T-helper 9 cell (primary cell): ENCODE results near the gene FGD1.
A peak's percentile ranks its signal among the peaks of the same experiment; 100 is the strongest.
"Not testable (repeated sequence)": the region's sequence is repeated elsewhere in the genome, so short reads cannot be mapped to it uniquely, and the experiment has no call there.

Experiments
- DNase-seq: peaks from one replicate; pipeline ENCODE4 v3.0.0-alpha.2; 2020
- total RNA-seq, 2 donors: gene quantifications; one replicate each; lab custom pipeline; 2026; lab: John Stamatoyannopoulos, UW

FGD1 gene
- 0 to 0.21 reads per million in 2 donors for total RNA-seq

DNA sequence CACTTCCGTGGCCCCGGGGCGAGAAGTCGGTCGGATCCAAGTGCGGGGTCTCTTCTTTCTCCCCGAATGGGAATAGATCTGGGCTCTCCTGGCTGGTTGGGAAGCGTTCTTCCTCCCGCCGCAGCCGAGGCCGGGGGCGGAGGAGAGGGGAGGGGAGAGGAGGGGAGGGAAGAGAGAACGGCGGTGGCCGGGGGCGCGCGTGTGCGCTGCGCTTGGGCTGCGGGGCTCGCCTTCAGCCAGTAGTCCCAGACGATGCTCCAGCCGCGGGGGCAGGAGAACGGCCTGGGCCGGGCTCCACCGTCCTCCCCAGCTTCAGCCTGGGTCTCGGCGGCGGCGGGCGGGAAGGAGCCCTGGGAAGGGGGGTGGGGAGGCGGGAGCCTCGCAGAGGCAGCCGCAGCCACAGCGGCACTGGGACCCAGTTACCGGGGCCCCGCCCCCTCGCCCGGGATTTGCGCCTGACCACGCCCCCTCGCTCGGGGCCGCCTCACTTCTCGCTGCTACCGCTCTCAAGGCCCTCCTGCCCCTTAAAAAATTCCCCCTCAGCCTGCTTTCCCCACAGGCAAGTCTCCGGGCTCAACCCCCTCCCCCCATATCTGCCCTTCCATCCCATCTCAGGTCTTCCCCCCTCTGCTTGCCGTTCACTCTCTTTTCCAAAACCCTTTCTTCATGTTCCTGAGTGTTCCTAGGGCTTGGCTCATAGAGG lies at the start of gene FGD1:
FGD1 (minus strand) TSS at position 421 of the 703 bp plus-strand sequence. CDS start 802 bp downstream, outside the sequence.
- peak; percentile 7 for DNase-seq

DNA sequence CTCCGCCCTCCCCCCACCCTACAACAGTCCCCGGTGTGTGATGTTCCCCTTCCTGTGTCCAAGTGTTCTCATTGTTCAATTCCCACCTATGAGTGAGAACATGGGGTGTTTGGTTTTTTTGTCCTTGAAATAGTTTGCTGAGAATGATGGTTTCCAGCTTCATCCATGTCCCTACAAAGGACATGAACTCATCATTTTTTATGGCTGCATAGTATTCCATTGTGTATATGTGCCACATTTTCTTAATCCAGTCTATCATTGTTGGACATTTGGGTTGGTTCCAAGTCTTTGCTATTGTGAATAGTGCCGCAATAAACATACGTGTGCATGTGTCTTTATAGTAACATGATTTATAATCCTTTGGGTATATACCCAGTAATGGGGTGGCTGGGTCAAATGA lies 46.2 kb upstream of the FGD1 start:
- DNase-seq: not testable (repeated sequence)

DNA sequence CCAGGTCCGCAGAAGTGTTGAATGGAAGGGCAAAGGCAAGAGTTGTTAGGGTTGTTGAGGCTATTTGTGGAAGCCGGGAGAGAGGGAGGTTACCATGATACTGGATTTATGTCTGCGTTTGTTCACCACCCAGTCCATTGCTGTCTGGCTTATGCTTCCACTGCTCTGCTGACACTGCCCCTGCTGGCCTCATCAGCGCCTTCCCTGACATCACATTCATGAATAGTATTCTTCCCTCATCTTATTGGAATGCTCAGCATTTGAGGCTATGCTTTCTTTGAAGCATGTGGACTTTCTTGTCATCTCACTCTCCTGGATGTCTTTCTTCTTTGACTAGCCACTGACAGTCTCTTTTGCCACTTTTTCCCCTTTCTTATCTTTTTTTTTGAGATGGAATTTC lies 44.3 kb upstream of the FGD1 start:
- no peak for DNase-seq

- no peak for DNase-seq
Observed at GRCh38 chrX:54534271-54534670, 38.2 kb upstream of the FGD1 start.

DNA sequence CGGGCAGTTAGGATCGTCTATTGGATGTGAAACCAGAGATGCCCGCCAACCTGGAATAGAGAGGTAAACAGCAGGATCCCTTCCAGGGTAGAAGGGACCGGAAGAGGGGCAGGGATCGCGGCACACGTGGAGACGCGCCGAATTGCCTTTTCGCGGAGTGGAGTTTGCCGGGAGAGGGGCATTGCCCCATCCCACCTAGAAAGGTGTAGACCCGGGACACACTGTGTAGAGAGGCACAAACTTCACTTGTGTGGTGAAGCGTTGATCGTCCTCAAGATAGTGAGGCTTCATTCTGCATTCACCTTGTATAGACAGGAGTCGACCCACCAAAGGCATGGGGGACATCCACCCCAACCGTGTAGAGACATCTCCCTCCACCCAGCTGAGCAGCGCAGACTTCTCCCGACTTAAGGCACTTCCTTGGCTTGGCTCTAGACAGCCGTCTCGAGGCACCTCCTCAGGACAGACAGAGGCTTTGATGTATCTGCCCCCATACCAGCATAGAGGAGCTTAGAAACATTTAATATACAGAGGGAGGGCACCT lies 34.4 kb upstream of the FGD1 start:
- no peak for DNase-seq

- DNase-seq: peak; percentile 60
Observed at GRCh38 chrX:54529552-54530356, 33.7 kb upstream of the FGD1 start, which contains the start of gene GNL3L. TSS of gene GNL3L (plus strand) at chrX:54530219. CDS start at chrX:54532567, 2,348 bp downstream.

GRCh38 chrX:54529151-54529550 lies 33.1 kb upstream of the FGD1 start:
- no peak for DNase-seq

- DNase-seq: no peak
Observed at GRCh38 chrX:54509400-54509799, 13.4 kb upstream of the FGD1 start.

DNA sequence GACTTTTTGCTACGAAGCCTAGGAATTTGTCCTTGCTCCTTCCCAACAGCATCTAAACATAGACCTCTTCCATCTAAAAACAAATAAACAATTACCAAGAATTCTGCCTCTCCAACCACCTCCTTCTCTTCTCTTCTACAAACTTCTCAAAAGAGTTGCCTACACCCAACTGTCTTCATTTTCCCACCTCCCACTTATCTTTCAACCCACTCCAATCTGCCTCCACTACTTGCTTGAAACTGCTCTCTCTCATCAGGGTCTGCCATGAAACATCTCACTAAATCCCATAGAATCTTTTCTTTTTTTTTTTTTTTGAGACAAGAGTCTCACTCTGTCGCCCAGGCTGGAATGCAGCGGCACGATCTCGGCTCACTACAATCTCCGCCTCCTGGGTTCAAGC lies 902 bp upstream of the FGD1 start:
- DNase-seq: no peak

DNA sequence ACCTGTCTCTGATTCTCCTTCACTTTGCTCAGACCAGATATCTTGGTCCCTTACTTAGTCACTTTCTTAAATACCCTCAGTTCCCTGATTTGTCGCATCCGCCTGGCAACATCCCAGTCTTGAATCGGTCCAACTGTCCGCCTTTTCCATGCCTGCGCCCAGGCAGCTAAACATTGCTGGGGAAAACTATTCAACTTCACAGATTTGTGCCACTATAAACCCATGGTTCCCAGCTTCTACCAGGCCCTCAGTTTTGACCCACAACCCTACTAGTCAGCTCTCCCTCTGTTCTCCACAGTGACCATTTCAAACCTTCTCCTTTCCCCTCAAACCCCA lies 451 bp upstream of the FGD1 start:
- no peak for DNase-seq

- DNase-seq: no peak
Observed at GRCh38 chrX:54494989-54495813, 833 bp downstream of the FGD1 start.

- no peak for DNase-seq
Observed at GRCh38 chrX:54494166-54494988, 1.7 kb downstream of the FGD1 start.

- DNase-seq: no peak
Observed at GRCh38 chrX:54492340-54492739, 3.7 kb downstream of the FGD1 start.

GRCh38 chrX:54489819-54490218 lies 6.2 kb downstream of the FGD1 start:
- not testable (repeated sequence) for DNase-seq

- no peak for DNase-seq
Observed at GRCh38 chrX:54484666-54485065, 11.4 kb downstream of the FGD1 start.

DNA sequence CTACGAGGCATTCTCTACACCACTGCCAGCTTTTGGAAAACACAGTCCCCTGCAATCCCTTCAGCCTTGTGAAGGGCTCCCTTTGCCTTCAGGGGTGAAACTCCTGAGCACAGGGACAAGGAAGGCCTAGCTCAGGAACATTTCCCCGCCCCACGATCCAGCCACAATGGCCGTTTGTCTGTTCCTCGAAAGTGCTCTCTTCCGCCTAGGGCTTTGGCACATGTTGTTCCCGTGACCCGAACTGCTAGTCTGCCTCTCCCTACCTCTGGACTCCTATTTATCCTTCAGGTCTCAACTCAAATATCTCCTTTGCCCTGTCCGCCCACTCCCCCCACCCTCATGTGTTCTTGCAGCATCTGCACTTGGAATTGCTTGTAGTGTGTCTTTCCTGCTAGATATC lies 12.1 kb downstream of the FGD1 start:
- DNase-seq: no peak

DNA sequence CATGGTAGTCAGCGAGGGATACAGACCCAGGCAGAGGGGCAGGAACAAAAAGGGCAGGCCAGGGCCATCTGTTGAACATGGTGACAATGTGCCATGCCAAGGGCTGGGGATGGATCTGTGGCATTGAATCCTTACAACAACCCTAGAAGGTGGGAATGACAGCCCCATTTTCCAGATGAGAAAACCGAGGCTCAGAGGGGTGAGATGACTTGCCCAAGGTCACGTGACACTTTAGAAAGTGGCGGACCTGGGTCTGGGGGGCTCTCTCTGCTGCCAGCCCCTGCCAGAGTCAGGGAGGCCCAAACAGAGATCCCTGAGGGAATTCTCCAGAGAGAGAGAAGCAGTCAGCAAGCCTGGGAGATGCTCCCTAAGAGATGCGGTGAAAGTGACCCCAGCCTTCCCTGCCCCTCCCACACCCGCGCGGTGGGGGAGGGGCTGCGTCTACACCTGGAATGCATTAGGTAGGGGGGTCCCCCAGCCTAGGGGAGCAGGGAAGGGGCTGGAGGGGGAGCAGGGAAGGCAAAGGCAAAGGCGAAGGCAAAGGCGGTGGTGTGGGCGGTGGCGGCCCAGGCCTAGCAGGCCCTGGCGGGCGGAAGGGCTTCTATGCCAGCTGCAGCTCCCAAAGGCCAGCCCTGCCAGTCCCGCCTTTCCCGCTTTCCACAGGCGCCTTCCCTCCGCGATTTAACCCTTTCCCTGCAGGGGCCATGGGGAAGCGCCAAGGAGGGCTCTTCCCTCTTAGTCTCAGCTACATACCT lies 13.0 kb downstream of the FGD1 start:
- DNase-seq: no peak

DNA sequence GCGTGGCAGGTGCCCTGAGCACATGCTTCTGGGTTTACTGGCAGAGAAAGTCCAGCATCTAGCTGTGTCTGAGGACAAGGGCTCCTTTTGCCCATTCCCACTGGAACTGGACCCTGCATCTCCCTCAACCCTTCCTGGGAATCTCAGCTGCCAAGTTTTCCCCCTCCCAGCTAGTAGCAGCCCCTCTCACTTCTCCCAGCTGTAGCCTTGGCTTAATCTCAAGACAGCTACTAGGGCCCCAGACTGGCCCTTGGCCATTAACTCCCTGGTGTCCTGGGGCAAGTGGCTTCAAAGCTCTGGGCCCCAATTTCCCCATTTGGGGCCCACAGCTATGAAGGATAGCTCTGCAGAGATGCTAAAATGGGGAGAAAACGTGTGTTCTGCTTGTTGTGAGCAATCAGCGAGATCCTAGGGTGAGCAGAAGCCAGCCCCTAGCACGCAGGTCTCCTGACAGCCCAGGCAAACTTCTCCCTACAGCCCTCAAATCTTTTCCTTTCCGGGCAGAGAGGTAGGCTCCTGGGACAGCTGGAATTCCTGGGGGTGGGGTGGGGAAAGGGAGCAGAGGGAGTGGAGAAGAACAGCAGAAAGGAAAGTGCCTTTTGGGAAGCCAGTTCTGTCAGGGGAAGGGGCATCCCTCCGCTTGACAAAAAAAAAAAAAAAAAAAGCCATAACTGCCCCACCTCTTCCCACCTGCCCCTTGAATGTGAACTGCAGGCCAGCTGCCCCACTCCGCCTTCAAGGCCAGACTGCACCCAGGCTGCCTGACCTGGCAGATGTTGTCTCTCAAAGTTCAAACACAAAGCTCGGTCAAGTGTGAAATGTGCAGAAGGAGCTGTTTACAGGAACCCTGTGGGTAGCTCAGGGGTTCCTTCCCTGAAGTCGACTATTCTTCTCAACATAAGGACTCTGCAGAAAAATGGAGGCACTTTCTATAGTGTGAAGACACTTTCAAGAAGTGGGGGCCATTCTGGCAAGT lies 16.6 kb downstream of the FGD1 start:
- no peak for DNase-seq

DNA sequence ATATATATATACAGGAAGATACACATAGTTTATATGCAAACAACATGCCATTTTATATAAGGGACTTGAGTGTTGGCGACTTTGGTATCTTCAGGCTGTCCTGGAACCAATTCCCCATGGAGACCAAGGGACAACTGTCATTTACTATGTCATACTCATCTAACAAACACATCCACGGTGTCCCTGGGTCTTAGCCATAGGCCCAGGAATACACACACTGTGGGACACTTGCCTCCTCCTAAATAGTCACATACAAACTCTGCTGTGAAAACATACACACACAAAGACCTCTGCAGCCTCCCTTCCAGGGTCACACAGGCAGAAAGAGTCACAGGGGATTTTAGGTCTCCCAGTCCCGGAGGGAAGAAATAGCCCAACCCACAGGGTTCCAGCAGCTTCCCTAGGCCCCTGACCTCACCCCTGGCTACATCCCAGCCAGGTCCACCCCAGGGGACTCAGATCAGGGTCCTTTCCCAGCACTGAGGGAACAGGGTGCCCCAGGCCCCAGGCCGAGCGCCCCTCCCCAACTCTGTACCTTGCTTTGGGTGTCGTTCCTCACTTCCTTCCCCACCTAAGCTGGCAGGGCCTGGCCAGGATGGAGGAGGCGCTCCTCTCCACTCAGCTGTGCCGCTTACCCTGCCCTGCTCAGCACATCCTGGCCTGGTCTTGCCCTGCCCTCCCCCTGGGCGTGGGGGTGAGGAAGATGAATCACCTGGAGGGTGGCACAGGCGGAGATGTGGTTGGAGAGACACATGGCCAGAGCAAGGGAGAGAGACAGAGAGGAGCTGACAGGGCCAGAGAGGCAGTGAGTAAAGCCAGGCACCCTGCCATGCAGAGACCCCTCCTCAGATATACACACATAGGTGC lies 21.8 kb downstream of the FGD1 start:
- DNase-seq: no peak
